GM18526 (cell line): ENCODE measurements around the gene PPFIBP2.

Experiments used
- POLR2A ChIP-seq: IDR thresholded peaks from 3 replicates; pipeline ENCODE4 v1.6.1; 2011; ENCODE audit not compliant: insufficient read length; ENCODE audit errors: extremely low read depth

Gene PPFIBP2

GRCh38 chr11:7606496-7606895 is 92.7 kb downstream of the PPFIBP2 start:
- no peak for TF ChIP-seq POLR2A

- TF ChIP-seq POLR2A: no peak
Measured at GRCh38 chr11:7609015-7609414, 95.2 kb downstream of the PPFIBP2 start.

- TF ChIP-seq POLR2A: no peak
Measured at GRCh38 chr11:7609521-7609920, 95.7 kb downstream of the PPFIBP2 start.

GRCh38 chr11:7610393-7610792 is 96.6 kb downstream of the PPFIBP2 start:
- no peak for TF ChIP-seq POLR2A

- no peak for TF ChIP-seq POLR2A
Measured at GRCh38 chr11:7611411-7611810, 97.6 kb downstream of the PPFIBP2 start.

- no peak for TF ChIP-seq POLR2A
Measured at GRCh38 chr11:7612056-7612660, 98.4 kb downstream of the PPFIBP2 start.

- no peak for TF ChIP-seq POLR2A
Measured at GRCh38 chr11:7612661-7613393, 99.0 kb downstream of the PPFIBP2 start.

GRCh38 chr11:7613394-7613720 is 99.6 kb downstream of the PPFIBP2 start:
- no peak for TF ChIP-seq POLR2A

- no peak for TF ChIP-seq POLR2A
Measured at GRCh38 chr11:7614656-7615055, 100.9 kb downstream of the PPFIBP2 start.

- TF ChIP-seq POLR2A: no peak
Measured at GRCh38 chr11:7617032-7617431, 103.2 kb downstream of the PPFIBP2 start.

GRCh38 chr11:7619322-7619721 is 105.5 kb downstream of the PPFIBP2 start:
- no peak for TF ChIP-seq POLR2A

- no peak for TF ChIP-seq POLR2A
Measured at GRCh38 chr11:7621090-7621489, 107.3 kb downstream of the PPFIBP2 start.

- no peak for TF ChIP-seq POLR2A
Measured at GRCh38 chr11:7621554-7621953, 107.8 kb downstream of the PPFIBP2 start.

- no peak for TF ChIP-seq POLR2A
Measured at GRCh38 chr11:7622721-7623120, 108.9 kb downstream of the PPFIBP2 start.

- TF ChIP-seq POLR2A: no peak
Measured at GRCh38 chr11:7628660-7629059, 114.9 kb downstream of the PPFIBP2 start.

- TF ChIP-seq POLR2A: no peak
Measured at GRCh38 chr11:7630002-7630401, 116.2 kb downstream of the PPFIBP2 start.

- no peak for TF ChIP-seq POLR2A
Measured at GRCh38 chr11:7632211-7632610, 118.4 kb downstream of the PPFIBP2 start.
